Omental fat pad (tissue), 4 donors: ENCODE measurements around the gene PCDHGB4. TPM values are rescaled to one million over a fixed set of nuclear protein-coding genes. Genes with fewer than 3 reads are reported as not detected.
"Not testable (repeated sequence)": the region's sequence is repeated elsewhere in the genome, so short reads cannot be mapped to it uniquely, and the experiment has no call there.

Source experiments
- ATAC-seq: fragments of 150-250 bp; one replicate; pipeline ENCODE4 v1.9.1; 2016; ENCODE audit warnings: mild to moderate bottlenecking, moderate library complexity; ENCODE audit not compliant: low FRiP score
- DNase-seq: peaks from one replicate; pipeline ENCODE4 v3.0.0-alpha.2; 2019; ENCODE audit warnings: low spot score
- total RNA-seq, 4 donors: library from RNA; depleted of rRNA; stranded (reverse); fragments of >200 nt; gene quantifications; one replicate each; pipeline ENCODE4 v1.1.0, GENCODE V29; 2016
- TF ChIP-seq, protein P1 (sequence below), 3 donors: fragments of 450-650 bp; IDR thresholded peaks; one replicate each; pipeline ENCODE4 v1.5.1; 2016 to 2017; ENCODE audit warnings: antibody characterized with exemption in 3 of 3, mild to moderate bottlenecking in 3 of 3, moderate library complexity in 2 of 3

The PCDHGB4 gene
- total RNA-seq, 4 donors from 2014 or later: 2.4 to 14.5 (median 6.1) TPM

DNA sequence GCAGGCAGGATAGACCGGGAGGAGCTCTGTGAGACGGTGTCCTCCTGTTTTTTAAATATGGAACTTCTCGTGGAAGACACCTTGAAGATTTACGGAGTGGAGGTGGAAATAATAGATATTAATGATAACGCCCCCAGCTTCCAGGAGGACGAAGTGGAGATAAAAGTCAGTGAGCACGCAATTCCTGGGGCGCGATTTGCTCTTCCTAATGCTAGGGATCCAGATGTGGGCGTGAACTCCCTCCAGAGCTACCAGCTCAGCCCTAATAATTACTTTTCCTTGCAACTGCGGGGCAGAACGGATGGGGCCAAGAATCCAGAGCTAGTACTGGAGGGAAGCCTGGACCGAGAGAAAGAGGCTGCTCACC is 34.0 kb downstream of the PCDHGB4 start:
- ATAC-seq: no peak
- no peak for DNase-seq
- TF ChIP-seq, protein P1, sequence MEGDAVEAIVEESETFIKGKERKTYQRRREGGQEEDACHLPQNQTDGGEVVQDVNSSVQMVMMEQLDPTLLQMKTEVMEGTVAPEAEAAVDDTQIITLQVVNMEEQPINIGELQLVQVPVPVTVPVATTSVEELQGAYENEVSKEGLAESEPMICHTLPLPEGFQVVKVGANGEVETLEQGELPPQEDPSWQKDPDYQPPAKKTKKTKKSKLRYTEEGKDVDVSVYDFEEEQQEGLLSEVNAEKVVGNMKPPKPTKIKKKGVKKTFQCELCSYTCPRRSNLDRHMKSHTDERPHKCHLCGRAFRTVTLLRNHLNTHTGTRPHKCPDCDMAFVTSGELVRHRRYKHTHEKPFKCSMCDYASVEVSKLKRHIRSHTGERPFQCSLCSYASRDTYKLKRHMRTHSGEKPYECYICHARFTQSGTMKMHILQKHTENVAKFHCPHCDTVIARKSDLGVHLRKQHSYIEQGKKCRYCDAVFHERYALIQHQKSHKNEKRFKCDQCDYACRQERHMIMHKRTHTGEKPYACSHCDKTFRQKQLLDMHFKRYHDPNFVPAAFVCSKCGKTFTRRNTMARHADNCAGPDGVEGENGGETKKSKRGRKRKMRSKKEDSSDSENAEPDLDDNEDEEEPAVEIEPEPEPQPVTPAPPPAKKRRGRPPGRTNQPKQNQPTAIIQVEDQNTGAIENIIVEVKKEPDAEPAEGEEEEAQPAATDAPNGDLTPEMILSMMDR (IDR thresholded peaks at IDR 0.05): no peak

DNA sequence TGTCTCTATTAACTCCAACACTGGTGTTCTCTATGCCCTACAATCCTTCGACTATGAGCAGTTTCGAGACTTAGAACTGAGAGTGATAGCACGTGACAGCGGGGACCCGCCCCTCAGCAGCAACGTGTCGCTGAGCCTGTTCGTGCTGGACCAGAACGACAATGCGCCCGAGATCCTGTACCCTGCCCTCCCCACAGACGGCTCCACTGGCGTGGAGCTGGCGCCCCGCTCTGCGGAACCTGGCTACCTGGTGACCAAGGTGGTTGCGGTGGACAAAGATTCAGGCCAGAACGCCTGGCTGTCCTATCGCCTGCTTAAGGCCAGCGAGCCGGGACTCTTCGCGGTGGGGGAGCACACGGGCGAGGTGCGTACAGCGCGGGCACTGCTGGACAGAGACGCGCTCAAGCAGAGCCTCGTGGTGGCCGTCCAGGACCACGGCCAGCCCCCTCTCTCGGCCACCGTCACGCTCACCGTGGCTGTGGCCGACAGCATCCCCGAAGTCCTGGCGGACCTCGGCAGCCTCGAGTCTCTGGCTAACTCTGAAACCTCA is 35.3 kb downstream of the PCDHGB4 start:
- TF ChIP-seq, protein P1 (IDR thresholded peaks at IDR 0.05): no peak
- ATAC-seq (no peak), DNase-seq (no peak)

- TF ChIP-seq, protein P1 (IDR thresholded peaks at IDR 0.05): no peak
- DNase-seq: no peak
- ATAC-seq: no peak
These were observed 40.4 kb downstream of the PCDHGB4 start for GRCh38 chr5:141427783-141428426.

DNA sequence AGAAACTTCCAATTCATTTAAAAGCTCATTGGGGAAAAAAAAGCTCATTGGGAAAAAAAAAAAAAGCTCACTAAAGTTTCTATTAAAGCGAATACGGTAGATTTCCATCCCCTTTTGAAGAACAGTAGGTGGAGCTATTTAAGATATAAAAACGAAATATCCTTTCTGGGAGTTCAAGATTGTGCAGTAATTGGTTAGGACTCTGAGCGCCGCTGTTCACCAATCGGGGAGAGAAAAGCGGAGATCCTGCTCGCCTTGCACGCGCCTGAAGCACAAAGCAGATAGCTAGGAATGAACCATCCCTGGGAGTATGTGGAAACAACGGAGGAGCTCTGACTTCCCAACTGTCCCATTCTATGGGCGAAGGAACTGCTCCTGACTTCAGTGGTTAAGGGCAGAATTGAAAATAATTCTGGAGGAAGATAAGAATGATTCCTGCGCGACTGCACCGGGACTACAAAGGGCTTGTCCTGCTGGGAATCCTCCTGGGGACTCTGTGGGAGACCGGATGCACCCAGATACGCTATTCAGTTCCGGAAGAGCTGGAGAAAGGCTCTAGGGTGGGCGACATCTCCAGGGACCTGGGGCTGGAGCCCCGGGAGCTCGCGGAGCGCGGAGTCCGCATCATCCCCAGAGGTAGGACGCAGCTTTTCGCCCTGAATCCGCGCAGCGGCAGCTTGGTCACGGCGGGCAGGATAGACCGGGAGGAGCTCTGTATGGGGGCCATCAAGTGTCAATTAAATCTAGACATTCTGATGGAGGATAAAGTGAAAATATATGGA is 43.0 kb downstream of the PCDHGB4 start, which contains the start of gene PCDHGA12:
Gene PCDHGA12 (plus strand): TSS at position 176 of the 782 bp plus-strand sequence. CDS start 253 bp downstream, at position 429.
- ATAC-seq (peak; percentile 83), DNase-seq (no peak)
- TF ChIP-seq, protein P1 (IDR thresholded peaks at IDR 0.05): no peak

DNA sequence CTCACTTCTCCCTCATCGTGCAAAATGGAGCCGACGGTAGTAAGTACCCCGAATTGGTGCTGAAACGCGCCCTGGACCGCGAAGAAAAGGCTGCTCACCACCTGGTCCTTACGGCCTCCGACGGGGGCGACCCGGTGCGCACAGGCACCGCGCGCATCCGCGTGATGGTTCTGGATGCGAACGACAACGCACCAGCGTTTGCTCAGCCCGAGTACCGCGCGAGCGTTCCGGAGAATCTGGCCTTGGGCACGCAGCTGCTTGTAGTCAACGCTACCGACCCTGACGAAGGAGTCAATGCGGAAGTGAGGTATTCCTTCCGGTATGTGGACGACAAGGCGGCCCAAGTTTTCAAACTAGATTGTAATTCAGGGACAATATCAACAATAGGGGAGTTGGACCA is 43.8 kb downstream of the PCDHGB4 start:
- peak; percentile 51 for ATAC-seq
- no peak for DNase-seq
- TF ChIP-seq, protein P1 (IDR thresholded peaks at IDR 0.05): no peak

DNA sequence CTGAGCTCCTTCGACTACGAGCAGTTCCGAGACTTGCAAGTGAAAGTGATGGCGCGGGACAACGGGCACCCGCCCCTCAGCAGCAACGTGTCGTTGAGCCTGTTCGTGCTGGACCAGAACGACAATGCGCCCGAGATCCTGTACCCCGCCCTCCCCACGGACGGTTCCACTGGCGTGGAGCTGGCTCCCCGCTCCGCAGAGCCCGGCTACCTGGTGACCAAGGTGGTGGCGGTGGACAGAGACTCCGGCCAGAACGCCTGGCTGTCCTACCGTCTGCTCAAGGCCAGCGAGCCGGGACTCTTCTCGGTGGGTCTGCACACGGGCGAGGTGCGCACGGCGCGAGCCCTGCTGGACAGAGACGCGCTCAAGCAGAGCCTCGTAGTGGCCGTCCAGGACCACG is 44.8 kb downstream of the PCDHGB4 start:
- ATAC-seq, DNase-seq: not testable (repeated sequence)

- not testable (repeated sequence) for DNase-seq, ATAC-seq
These were observed 45.2 kb downstream of the PCDHGB4 start for GRCh38 chr5:141432726-141433125.

- no peak for DNase-seq
These were observed 46.5 kb downstream of the PCDHGB4 start for GRCh38 chr5:141434006-141434405.

More at GRCh38 chr5:141434006-141434405, 46.5 kb downstream of the PCDHGB4 start:
- TF ChIP-seq, protein P1 (IDR thresholded peaks at IDR 0.05): no peak
- ATAC-seq: no peak
